NT2/D1 (cell line): Measurements from ENCODE around the gene DPF1.

Source experiments
- DNase-seq: peaks from one replicate; pipeline ENCODE4 v3.0.0-alpha.2; 2011; ENCODE audit warnings: low read depth, low spot score
- H3K27me3 ChIP-seq: 2 replicates; pipeline ENCODE4 v1.6.0; 2011; ENCODE audit warnings: mild to moderate bottlenecking; ENCODE audit not compliant: insufficient read length, insufficient read depth
- H3K36me3 ChIP-seq: 2 replicates; pipeline ENCODE4 v1.6.1; 2011; ENCODE audit warnings: mild to moderate bottlenecking, low read length, mixed read lengths; ENCODE audit not compliant: insufficient read depth, insufficient read length
- H3K4me1 ChIP-seq: 2 replicates; pipeline ENCODE4 v1.5.1; 2011; ENCODE audit not compliant: insufficient read depth, insufficient read length
- H3K4me3 ChIP-seq: 2 replicates; pipeline ENCODE4 v1.5.1; 2011; ENCODE audit warnings: low read depth; ENCODE audit not compliant: insufficient read length
- H3K9ac ChIP-seq: 2 replicates; pipeline ENCODE4 v1.6.0; 2011; ENCODE audit warnings: low read depth; ENCODE audit not compliant: insufficient read length
- H3K9me3 ChIP-seq: 2 replicates; pipeline ENCODE4 v1.5.1; 2011; ENCODE audit warnings: mild to moderate bottlenecking, low read length; ENCODE audit not compliant: insufficient read depth
- SUZ12 ChIP-seq: IDR thresholded peaks from 2 replicates; pipeline ENCODE4 v1.6.1; 2011; ENCODE audit not compliant: insufficient read length, insufficient read depth; ENCODE audit errors: extremely low read depth
- YY1 ChIP-seq: IDR thresholded peaks from 2 replicates; pipeline ENCODE4 v1.6.1; 2011; ENCODE audit not compliant: insufficient read length, insufficient read depth
- ZNF274 ChIP-seq: IDR thresholded peaks from 2 replicates; pipeline ENCODE4 v1.6.1; 2011; ENCODE audit warnings: mild to moderate bottlenecking, low read depth, low read length

DPF1 gene

GRCh38 chr19:38202504-38202903 lies 21.5 kb downstream of the DPF1 start:
- Histone ChIP-seq H3K4me3 (no peak overlapping the region), H3K36me3 (peaks cover 6% of the 10 kb centered on the region), H3K9ac (no peak overlapping the region), H3K27me3 (no peaks in the 10 kb centered on the region), H3K4me1 (peaks cover 11% of the 10 kb centered on the region), H3K9me3 (no peaks in the 10 kb centered on the region)
- no peak for DNase-seq
- TF ChIP-seq SUZ12 (no peak), YY1 (no peak), ZNF274 (no peak)

DNA sequence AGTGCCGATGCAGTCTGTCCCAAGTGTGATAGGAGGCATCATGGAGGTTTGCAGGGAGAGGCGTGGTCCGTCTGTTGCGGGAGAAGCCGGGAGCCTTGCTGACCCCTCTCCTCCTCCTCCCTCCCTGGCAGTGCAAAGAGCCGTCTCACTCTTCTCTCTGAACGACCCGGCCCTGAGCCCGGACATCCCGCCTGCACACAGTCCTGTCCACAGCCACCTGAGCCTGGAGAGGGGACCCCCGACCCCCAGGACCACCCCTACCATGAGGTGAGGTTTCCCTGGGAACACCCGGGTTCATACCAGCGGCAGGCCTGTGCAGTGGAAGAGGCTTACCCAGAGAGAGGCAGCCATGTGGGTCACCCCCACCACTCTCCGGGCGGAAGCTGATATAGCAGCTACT lies 22.3 kb downstream of the DPF1 start:
- Histone ChIP-seq H3K4me1 (peaks cover 11% of the 10 kb centered on the region), H3K9me3 (no peaks in the 10 kb centered on the region), H3K4me3 (no peak overlapping the region), H3K9ac (no peak overlapping the region), H3K27me3 (no peaks in the 10 kb centered on the region), H3K36me3 (peaks cover 6% of the 10 kb centered on the region)
- no peak for TF ChIP-seq ZNF274
- no peak for TF ChIP-seq SUZ12
- TF ChIP-seq YY1 = no peak
- DNase-seq = no peak

DNA sequence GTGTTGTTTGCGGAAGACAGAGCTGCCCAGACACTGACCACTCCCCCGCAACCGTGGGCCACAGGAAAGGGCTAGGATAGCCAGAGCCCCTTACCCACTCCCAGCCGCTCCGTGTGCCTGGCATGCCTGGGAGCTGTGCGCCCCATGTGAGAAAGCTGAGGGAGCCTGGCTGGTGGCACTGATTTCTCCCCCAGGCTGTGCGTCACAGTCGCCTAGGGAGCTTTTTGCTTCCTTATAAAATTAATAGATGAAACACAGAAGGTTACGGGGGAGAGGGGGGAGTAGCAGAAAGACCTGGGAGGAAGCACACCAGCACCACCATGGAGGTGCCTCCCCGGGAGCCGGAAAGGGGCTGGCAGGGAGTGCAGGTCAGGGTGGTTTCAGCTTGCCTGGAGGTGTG lies 24.7 kb downstream of the DPF1 start:
- H3K9me3 ChIP-seq = no peaks in the 10 kb centered on the region
- no peak overlapping the region for H3K4me3 ChIP-seq
- H3K9ac ChIP-seq = no peak overlapping the region
- H3K4me1 ChIP-seq = no peaks in the 10 kb centered on the region
- peaks cover 6% of the 10 kb centered on the region for H3K36me3 ChIP-seq
- no peak for TF ChIP-seq YY1
- TF ChIP-seq SUZ12 = no peak
- TF ChIP-seq ZNF274 = no peak
- no peaks in the 10 kb centered on the region for H3K27me3 ChIP-seq
- DNase-seq = no peak

- Histone ChIP-seq H3K9ac (no peak overlapping the region), H3K9me3 (no peaks in the 10 kb centered on the region), H3K4me1 (no peaks in the 10 kb centered on the region), H3K4me3 (no peak overlapping the region), H3K36me3 (peaks cover 6% of the 10 kb centered on the region), H3K27me3 (no peaks in the 10 kb centered on the region)
- TF ChIP-seq SUZ12 (no peak), YY1 (no peak), ZNF274 (no peak)
- no peak for DNase-seq
Observed at GRCh38 chr19:38197937-38198704, 25.9 kb downstream of the DPF1 start.

DNA sequence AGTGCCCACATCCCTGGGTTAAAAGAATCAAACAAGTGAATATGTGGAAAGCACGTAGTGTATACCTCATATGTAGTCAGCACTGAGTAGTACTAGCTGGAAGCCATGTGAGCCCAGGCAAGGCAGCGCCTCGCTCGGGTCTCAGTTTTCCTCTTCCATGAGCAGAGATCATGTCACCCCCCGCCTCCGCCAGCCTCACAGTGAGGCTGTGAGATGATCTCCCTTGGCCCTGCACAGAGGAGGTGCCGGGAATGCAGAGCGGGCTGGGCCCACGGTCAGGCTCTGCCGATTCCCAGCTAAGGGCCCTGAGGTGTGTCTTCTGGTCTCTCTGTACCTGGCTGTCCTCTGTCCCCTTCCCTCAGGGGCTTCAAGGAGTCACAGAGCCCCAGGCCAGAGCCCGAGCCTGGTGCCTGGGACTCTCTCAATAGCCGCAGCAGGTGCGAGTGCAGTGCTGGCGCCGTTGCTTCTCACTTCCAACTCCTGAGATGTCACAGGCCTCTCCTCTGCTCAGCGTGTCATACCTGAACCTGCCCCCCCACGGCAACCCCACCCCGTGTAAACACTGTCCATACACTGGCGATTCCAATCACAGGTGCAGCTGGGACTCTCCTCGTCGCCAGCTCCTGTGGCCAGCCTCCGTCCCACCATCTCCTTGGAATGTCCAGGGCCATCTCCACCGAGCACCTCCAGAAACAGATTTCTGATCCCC lies 26.9 kb downstream of the DPF1 start:
- Histone ChIP-seq H3K4me1 (no peaks in the 10 kb centered on the region), H3K9me3 (no peaks in the 10 kb centered on the region), H3K36me3 (peaks cover 10% of the 10 kb centered on the region), H3K27me3 (no peaks in the 10 kb centered on the region), H3K9ac (no peak overlapping the region), H3K4me3 (no peak overlapping the region)
- TF ChIP-seq ZNF274 (no peak), SUZ12 (no peak), YY1 (no peak)
- no peak for DNase-seq

- no peak for DNase-seq
- H3K27me3 ChIP-seq = no peaks in the 10 kb centered on the region
- no peak for TF ChIP-seq ZNF274
- no peak for TF ChIP-seq SUZ12
- no peak for TF ChIP-seq YY1
- H3K36me3 ChIP-seq = peaks cover 10% of the 10 kb centered on the region
- no peaks in the 10 kb centered on the region for H3K9me3 ChIP-seq
- no peaks in the 10 kb centered on the region for H3K4me1 ChIP-seq
- no peak overlapping the region for H3K4me3 ChIP-seq
- no peak overlapping the region for H3K9ac ChIP-seq
Observed at GRCh38 chr19:38196245-38196837, 27.7 kb downstream of the DPF1 start.

GRCh38 chr19:38195237-38195636 lies 28.8 kb downstream of the DPF1 start:
- no peak for DNase-seq
- H3K36me3 ChIP-seq = peaks cover 10% of the 10 kb centered on the region
- H3K27me3 ChIP-seq = no peaks in the 10 kb centered on the region
- TF ChIP-seq YY1 = no peak
- TF ChIP-seq SUZ12 = no peak
- TF ChIP-seq ZNF274 = no peak
- H3K9ac ChIP-seq = no peak overlapping the region
- no peaks in the 10 kb centered on the region for H3K4me1 ChIP-seq
- H3K9me3 ChIP-seq = no peaks in the 10 kb centered on the region
- no peak overlapping the region for H3K4me3 ChIP-seq
